A549 treated with AZD2906 at 1 μM for 4 hours (cell line): ENCODE data around the gene TRMT11. TPM values are rescaled to one million over a fixed set of nuclear protein-coding genes. Genes with fewer than 3 reads are reported as not detected.

Source experiments
- total RNA-seq: library from RNA; stranded (reverse); fragments of 200-300 nt; extraction: Qiagen RNA extraction; gene quantifications from 5 replicates; pipeline ENCODE4 v1.2.3, GENCODE V29; 2022

The TRMT11 gene
- total RNA-seq: 9.8 to 12.0 TPM (median 11.2 TPM) in 5 replicates

DNA sequence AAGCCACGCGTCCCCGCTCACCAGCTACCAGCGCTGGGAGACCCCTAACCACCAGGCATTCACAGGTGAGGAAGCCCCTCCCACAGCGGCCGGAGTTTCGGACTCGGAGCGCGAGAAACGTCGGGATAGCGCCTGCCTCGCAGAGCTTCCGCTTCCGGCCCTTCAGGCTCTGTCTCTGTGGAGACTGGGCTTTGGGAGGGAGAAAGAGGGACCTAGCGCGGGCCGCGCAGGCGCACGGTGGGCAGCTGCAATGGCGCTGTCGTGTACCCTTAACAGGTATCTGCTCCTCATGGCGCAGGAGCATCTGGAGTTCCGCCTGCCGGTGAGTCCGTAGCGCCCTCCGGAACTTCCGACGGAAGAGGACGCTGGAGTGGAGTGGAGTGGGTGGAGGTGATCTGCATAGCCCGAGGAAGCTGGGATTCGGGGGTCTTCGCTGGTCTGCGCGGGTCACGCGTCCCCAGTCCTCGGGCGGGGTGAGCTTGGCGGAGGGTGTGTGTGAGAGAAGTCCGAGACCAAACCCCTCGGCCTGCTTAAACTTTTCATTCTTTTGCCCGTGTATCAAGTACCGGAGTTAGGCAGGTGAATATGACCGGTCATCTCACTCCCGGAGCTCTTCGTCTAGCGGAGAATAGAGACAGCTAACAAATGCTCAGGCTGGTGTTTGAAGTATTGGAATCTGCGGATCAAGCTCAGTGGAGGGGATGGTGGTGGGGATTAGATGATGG, at the start of gene TRMT11:
Gene TRMT11, plus strand, starts transcription at position 240 of the 725 bp plus-strand sequence. Its CDS starts 11 bp downstream, at position 251.

DNA sequence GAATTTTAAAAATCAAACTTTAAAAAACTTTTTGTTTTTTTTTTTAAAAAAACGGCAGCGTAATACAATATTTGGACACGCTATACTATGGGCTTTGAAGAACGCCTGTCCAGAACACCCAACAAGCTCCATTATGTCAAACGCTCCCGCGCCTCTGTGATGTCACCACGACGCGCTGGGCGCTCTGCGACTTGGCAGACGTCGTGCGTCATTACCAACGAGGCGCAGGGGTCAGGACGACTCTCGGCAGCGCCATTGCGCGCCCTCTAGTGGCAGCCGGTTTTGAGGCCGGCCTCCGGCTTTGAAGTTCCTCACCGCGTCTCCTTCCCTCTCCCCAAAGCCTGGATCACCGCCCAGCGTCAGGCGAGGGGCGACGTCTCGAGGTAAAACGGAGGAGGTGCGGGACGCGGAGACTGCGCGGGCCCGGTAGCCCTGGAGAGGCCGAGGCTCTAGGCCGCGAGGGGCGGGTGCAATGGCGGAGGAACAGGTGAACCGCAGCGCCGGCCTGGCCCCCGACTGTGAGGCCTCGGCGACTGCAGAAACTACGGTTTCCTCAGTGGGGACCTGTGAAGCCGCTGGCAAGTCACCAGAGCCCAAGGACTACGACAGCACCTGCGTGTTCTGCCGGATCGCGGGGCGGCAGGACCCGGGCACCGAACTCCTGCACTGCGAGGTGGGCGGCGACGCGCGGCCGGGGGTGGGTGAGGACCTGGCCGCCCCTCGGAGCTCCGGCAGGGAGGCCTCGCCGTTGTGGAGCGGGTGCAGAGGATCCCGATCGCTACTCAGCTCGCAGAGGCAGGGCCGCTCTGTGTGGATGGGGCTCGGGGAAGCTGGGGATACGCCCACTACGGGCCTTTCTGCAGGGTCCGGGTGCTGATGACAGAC, 29.6 kb upstream of the TRMT11 start, which contains the start of gene HINT3:
Gene HINT3, plus strand, starts transcription at position 265 of the 885 bp plus-strand sequence. Its CDS starts 208 bp downstream, at position 473.

Other genes starting within 250 kb of the TRMT11 start
- 0.03 to 0.10 TPM (median 0.05 TPM) in 4 of 5 replicates, not detected in the other for gene HEY2, start 236.9 kb upstream of the TRMT11 start, total RNA-seq
- 9.3 to 16.0 TPM (median 13.8 TPM) in 5 replicates for gene NCOA7, start 195.6 kb upstream of the TRMT11 start, total RNA-seq
- gene HINT3, start 29.8 kb upstream of the TRMT11 start, total RNA-seq: 5.7 to 6.6 TPM (median 6.1 TPM) in 5 replicates